Lower lobe of right lung (tissue), 2 donors: ENCODE results near the gene NPTN. TPM values are rescaled to one million over a fixed set of nuclear protein-coding genes. Genes with fewer than 3 reads are reported as not detected.

Source experiments
- ATAC-seq, 2 donors: fragments of 200-7000 bp; cut with Tn5 transposase; one replicate each; pipeline ENCODE4 v1.9.1; 2020 to 2022; ENCODE audit warnings: mild to moderate bottlenecking in 2 of 2, moderate library complexity in 2 of 2
- DNase-seq: peaks from one replicate; pipeline ENCODE4 v3.0.0-alpha.2; 2020
- H3K27ac ChIP-seq: fragments of 200-600 bp; one replicate; pipeline ENCODE4 v1.8.0; 2022
- H3K27me3 ChIP-seq: fragments of 200-600 bp; one replicate; pipeline ENCODE4 v1.8.0; 2022; ENCODE audit warnings: low read depth
- H3K36me3 ChIP-seq: fragments of 200-600 bp; one replicate; pipeline ENCODE4 v1.8.0; 2022; ENCODE audit warnings: mild to moderate bottlenecking
- H3K4me1 ChIP-seq: fragments of 200-600 bp; one replicate; pipeline ENCODE4 v1.8.0; 2022
- H3K4me3 ChIP-seq: fragments of 200-600 bp; one replicate; pipeline ENCODE4 v1.8.0; 2022; ENCODE audit warnings: mild to moderate bottlenecking
- H3K9me3 ChIP-seq: fragments of 200-600 bp; one replicate; pipeline ENCODE4 v1.8.0; 2022
- intact Hi-C: fragments of 100-400 bp; cut with DNase I; formaldehyde crosslinking; loops from one replicate; pipeline ENCODE4 v1.11.0; 2022
- total RNA-seq: library from RNA; stranded (reverse); fragmentation: NEBNext Ultra II Directional; extraction: Animal tissue kit (Norgen Biotek cat#: 25700); gene quantifications from one replicate; pipeline ENCODE4 v1.2.1, GENCODE V29; 2021
- TF ChIP-seq, protein P1 (sequence below): fragments of 200-600 bp; IDR thresholded peaks from one replicate; pipeline ENCODE4 v1.8.0; 2022; ENCODE audit warnings: antibody characterized with exemption, mild to moderate bottlenecking
- donor health status: DM: no; HTN: yes; CAD: no; lungs with severe emphysema.

The NPTN gene
- total RNA-seq, 1 donor from 2014 or later: 138 TPM

DNA sequence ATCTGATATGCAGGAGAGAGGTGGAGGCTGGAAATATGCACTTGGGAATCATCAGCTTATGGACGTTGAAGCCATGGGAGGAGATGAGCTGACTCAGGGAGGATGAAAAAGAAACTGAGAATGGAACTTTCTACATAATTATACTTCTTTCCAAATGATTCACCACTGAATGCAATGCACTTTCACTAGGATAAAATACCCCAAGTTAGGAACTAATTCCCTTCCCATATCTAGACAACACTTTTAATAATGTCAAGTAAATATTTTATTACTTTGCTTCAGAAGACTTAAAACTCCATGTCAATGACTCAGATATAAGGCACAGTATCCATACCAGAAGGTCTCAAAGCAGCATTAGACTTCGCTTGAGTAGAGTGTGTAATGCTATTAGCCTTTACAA lies 24.2 kb downstream of the NPTN start:
- H3K27ac ChIP-seq: no peak overlapping the region
- no peaks in the 10 kb centered on the region for H3K27me3 ChIP-seq
- H3K4me3 ChIP-seq: no peak overlapping the region
- no peak for DNase-seq
- TF ChIP-seq, protein P1, sequence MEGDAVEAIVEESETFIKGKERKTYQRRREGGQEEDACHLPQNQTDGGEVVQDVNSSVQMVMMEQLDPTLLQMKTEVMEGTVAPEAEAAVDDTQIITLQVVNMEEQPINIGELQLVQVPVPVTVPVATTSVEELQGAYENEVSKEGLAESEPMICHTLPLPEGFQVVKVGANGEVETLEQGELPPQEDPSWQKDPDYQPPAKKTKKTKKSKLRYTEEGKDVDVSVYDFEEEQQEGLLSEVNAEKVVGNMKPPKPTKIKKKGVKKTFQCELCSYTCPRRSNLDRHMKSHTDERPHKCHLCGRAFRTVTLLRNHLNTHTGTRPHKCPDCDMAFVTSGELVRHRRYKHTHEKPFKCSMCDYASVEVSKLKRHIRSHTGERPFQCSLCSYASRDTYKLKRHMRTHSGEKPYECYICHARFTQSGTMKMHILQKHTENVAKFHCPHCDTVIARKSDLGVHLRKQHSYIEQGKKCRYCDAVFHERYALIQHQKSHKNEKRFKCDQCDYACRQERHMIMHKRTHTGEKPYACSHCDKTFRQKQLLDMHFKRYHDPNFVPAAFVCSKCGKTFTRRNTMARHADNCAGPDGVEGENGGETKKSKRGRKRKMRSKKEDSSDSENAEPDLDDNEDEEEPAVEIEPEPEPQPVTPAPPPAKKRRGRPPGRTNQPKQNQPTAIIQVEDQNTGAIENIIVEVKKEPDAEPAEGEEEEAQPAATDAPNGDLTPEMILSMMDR: no peak
- ATAC-seq: no peak
- H3K4me1 ChIP-seq: peaks cover 55% of the 10 kb centered on the region
- H3K9me3 ChIP-seq: no peaks in the 10 kb centered on the region
- intact Hi-C loops: no loop called here
- no peaks in the 10 kb centered on the region for H3K36me3 ChIP-seq

- Histone ChIP-seq H3K9me3 (no peaks in the 10 kb centered on the region), H3K27me3 (no peaks in the 10 kb centered on the region), H3K27ac (no peak overlapping the region), H3K4me3 (no peak overlapping the region), H3K4me1 (peaks cover 55% of the 10 kb centered on the region), H3K36me3 (no peaks in the 10 kb centered on the region)
- ATAC-seq: no peak
- TF ChIP-seq, protein P1: no peak
- intact Hi-C loops: no loop called here
- DNase-seq: no peak
Observed at GRCh38 chr15:73608475-73608874, 24.7 kb downstream of the NPTN start.

- H3K36me3 ChIP-seq: no peaks in the 10 kb centered on the region
- peaks cover 56% of the 10 kb centered on the region for H3K4me1 ChIP-seq
- no peaks in the 10 kb centered on the region for H3K9me3 ChIP-seq
- intact Hi-C loops: no loop called here
- ATAC-seq: no peak
- no peak for DNase-seq
- no peak overlapping the region for H3K4me3 ChIP-seq
- no peak overlapping the region for H3K27ac ChIP-seq
- TF ChIP-seq, protein P1: no peak
- no peaks in the 10 kb centered on the region for H3K27me3 ChIP-seq
Observed at GRCh38 chr15:73607843-73608242, 25.3 kb downstream of the NPTN start.

DNA sequence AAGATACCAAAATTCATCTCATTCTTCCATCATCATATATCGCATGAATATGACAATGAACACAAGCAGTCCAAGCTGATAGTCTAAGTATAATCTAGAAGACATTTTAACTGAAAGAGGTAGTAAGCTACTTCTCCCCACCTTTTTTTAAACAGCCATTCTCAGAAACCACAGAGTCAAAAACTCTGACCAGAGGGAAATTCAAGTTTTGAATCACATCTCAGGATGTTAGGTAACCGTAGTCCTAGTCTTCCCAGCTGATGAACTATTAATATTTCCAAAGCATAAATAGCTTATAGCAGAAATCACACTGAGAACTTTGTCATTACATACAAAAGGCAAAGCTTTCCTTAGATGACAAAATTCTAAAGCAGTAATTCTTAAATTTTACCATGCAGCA lies 25.8 kb downstream of the NPTN start:
- Histone ChIP-seq H3K27me3 (no peaks in the 10 kb centered on the region), H3K27ac (no peak overlapping the region), H3K4me3 (no peak overlapping the region), H3K9me3 (no peaks in the 10 kb centered on the region), H3K36me3 (no peaks in the 10 kb centered on the region), H3K4me1 (peaks cover 56% of the 10 kb centered on the region)
- DNase-seq: no peak
- intact Hi-C loops: no loop called here
- TF ChIP-seq, protein P1: no peak
- ATAC-seq: no peak

- intact Hi-C loops: no loop called here
- no peaks in the 10 kb centered on the region for H3K36me3 ChIP-seq
- ATAC-seq: no peak
- no peaks in the 10 kb centered on the region for H3K9me3 ChIP-seq
- TF ChIP-seq, protein P1: no peak
- H3K4me1 ChIP-seq: peaks cover 68% of the 10 kb centered on the region
- no peak overlapping the region for H3K4me3 ChIP-seq
- H3K27ac ChIP-seq: no peak overlapping the region
- H3K27me3 ChIP-seq: no peaks in the 10 kb centered on the region
- no peak for DNase-seq
Observed at GRCh38 chr15:73605759-73606436, 27.3 kb downstream of the NPTN start.
